Keratinocyte (primary cell): ENCODE measurements around the gene ABL2. TPM values are rescaled to one million over a fixed set of nuclear protein-coding genes. Genes with fewer than 3 reads are reported as not detected.

ENCODE experiments used
- DNase-seq: peaks from one replicate; pipeline ENCODE4 v3.0.0-alpha.2; 2011; ENCODE audit warnings: low read depth, missing footprints, low spot score
- FAIRE-seq: peaks from 2 replicates; lab custom pipeline; 2011; peaks lifted over from hg19 to GRCh38; lab: Jason Lieb, UNC
- H2AFZ ChIP-seq: 2 replicates; pipeline ENCODE4 v1.6.0; 2012; ENCODE audit warnings: low read length, control low read depth, inconsistent platforms; ENCODE audit not compliant: control insufficient read depth
- H3K27ac ChIP-seq: 2 replicates; pipeline ENCODE4 v1.5.1; 2011; ENCODE audit warnings: low read length; ENCODE audit not compliant: control insufficient read depth, insufficient read depth
- H3K27me3 ChIP-seq: 3 replicates; pipeline ENCODE4 v1.6.0; 2011; ENCODE audit warnings: low read length; ENCODE audit not compliant: control insufficient read depth, insufficient read depth; ENCODE audit errors: extremely low read depth
- H3K36me3 ChIP-seq, 2 experiments: 2 replicates in 1 of 2; 3 replicates in 1 of 2; pipeline ENCODE4 v1.5.1; 2011; ENCODE audit warnings: low read length in 2 of 2, mild to moderate bottlenecking in 1 of 2; ENCODE audit not compliant: control insufficient read depth in 2 of 2, insufficient read depth in 2 of 2; ENCODE audit errors: extremely low read depth in 1 of 2
- H3K4me1 ChIP-seq: 3 replicates; pipeline ENCODE4 v1.5.1; 2011; ENCODE audit warnings: low read length; ENCODE audit not compliant: control insufficient read depth, insufficient read depth; ENCODE audit errors: extremely low read depth
- H3K4me2 ChIP-seq: 3 replicates; pipeline ENCODE4 v1.6.0; 2011; ENCODE audit warnings: low read depth, low read length; ENCODE audit not compliant: control insufficient read depth, insufficient read depth; ENCODE audit errors: extremely low read depth
- H3K4me3 ChIP-seq, 3 experiments: fragments of 200-600 bp in 1 of 3; sonication (generic) in 1 of 3; 2 replicates in 2 of 3; 3 replicates in 1 of 3; pipeline ENCODE4 v1.5.1; 2011 to 2016; ENCODE audit warnings: low read length in 3 of 3, mild to moderate bottlenecking in 3 of 3, control low read depth in 2 of 3, inconsistent platforms in 1 of 3, low read depth in 1 of 3, mixed read lengths in 1 of 3, mixed run types in 1 of 3, moderate library complexity in 1 of 3; ENCODE audit not compliant: control insufficient read depth in 2 of 3, insufficient read depth in 2 of 3; ENCODE audit errors: extremely low read depth in 1 of 3
- H3K79me2 ChIP-seq: 2 replicates; pipeline ENCODE4 v1.6.0; 2012; ENCODE audit warnings: low read length; ENCODE audit not compliant: control insufficient read depth, insufficient read depth
- H3K9ac ChIP-seq: 3 replicates; pipeline ENCODE4 v1.6.0; 2011; ENCODE audit warnings: low read length; ENCODE audit not compliant: control insufficient read depth, insufficient read depth; ENCODE audit errors: extremely low read depth
- H3K9me1 ChIP-seq: 3 replicates; pipeline ENCODE4 v1.6.0; 2011; ENCODE audit warnings: low read length; ENCODE audit not compliant: control insufficient read depth, insufficient read depth; ENCODE audit errors: extremely low read depth
- H3K9me3 ChIP-seq: 2 replicates; pipeline ENCODE4 v1.5.1; 2012; ENCODE audit warnings: low read depth, low read length; ENCODE audit not compliant: control insufficient read depth
- H4K20me1 ChIP-seq: 3 replicates; pipeline ENCODE4 v1.6.0; 2011; ENCODE audit warnings: low read length; ENCODE audit not compliant: control insufficient read depth, insufficient read depth; ENCODE audit errors: extremely low read depth
- EZH2 ChIP-seq: IDR thresholded peaks from one replicate; pipeline ENCODE4 v1.6.1; 2012; ENCODE audit warnings: inconsistent platforms, mild to moderate bottlenecking, low read length, moderate library complexity
- dilution Hi-C: fragments of 300-500 bp; cut with MboI; formaldehyde crosslinking; loops from one replicate; pipeline ENCODE4 v1.7.0; 2020; ENCODE audit warnings: low sequenced_read_pairs; ENCODE audit not compliant: extremely low pct_ligation_motif_present
- polyA plus RNA-seq, 5 experiments: library from polyadenylated mRNA; depleted of rRNA in 3 of 5; stranded (reverse) in 3 of 5; stranded (forward) in 1 of 5; unstranded in 1 of 5; fragments of >200 nt; gene quantifications; 1 replicate in 1 of 5; 2 replicates in 3 of 5; 3 replicates in 1 of 5; pipeline versions ENCODE4 v1.2.1 to v1.2.3, GENCODE V29; 2011 to 2012; ENCODE audit warnings: missing spikeins in 2 of 5, low read depth in 1 of 5, low replicate concordance in 1 of 5
- TF ChIP-seq, protein P1 (sequence below), 3 experiments: IDR thresholded peaks in 1 of 3; conservative IDR thresholded peaks in 1 of 3; optimal IDR thresholded peaks in 1 of 3; 2 replicates in 2 of 3; 3 replicates in 1 of 3; pipeline versions ENCODE3 to v1.5.1; 2011; ENCODE audit warnings: low read length in 3 of 3, mild to moderate bottlenecking in 3 of 3, moderate library complexity in 2 of 3, control low read depth in 1 of 3, inconsistent platforms in 1 of 3; ENCODE audit not compliant: insufficient read depth in 2 of 3; ENCODE audit errors: extremely low read depth in 1 of 3

Gene ABL2
- polyA plus RNA-seq, 1 donor (not counting 4 experiments of a cell fraction or from before 2014, with no cell fraction given): 37.6 TPM

DNA sequence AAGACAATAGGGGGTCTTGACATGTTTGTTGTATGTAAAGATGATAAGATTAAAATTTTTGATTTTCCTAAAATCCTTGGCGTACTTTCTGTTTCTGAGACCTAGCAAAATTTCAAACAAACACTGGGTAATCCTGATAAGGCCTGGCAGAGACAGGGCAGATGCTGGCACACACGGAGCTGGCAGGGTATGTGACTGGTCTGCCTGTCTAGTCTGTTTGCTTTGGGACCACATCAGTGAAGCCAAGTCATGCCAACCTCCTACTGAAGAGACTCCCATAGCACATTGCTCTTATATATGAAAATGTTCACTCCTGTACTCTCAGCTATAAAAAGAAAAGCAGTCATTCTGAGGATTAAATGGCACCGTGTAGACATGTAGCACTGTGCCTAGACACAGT, 133.6 kb downstream of the ABL2 start:
- Histone ChIP-seq H3K9me3 (no peaks in the 10 kb centered on the region), H2AFZ (no peak overlapping the region), H3K9me1 (no peaks in the 10 kb centered on the region), H3K27me3 (no peaks in the 10 kb centered on the region), H3K4me2 (no peak overlapping the region), H3K79me2 (peaks cover 1% of the 10 kb centered on the region), H3K36me3 (peaks cover 58 to 62% of the 10 kb centered on the region in 2 experiments), H4K20me1 (no peaks in the 10 kb centered on the region), H3K4me3 (no peak overlapping the region), H3K27ac (no peak overlapping the region), H3K4me1 (no peaks in the 10 kb centered on the region), H3K9ac (no peak overlapping the region)
- DNase-seq: no peak
- FAIRE-seq: no peak
- dilution Hi-C loops: no loop called here
- TF ChIP-seq, protein P1, sequence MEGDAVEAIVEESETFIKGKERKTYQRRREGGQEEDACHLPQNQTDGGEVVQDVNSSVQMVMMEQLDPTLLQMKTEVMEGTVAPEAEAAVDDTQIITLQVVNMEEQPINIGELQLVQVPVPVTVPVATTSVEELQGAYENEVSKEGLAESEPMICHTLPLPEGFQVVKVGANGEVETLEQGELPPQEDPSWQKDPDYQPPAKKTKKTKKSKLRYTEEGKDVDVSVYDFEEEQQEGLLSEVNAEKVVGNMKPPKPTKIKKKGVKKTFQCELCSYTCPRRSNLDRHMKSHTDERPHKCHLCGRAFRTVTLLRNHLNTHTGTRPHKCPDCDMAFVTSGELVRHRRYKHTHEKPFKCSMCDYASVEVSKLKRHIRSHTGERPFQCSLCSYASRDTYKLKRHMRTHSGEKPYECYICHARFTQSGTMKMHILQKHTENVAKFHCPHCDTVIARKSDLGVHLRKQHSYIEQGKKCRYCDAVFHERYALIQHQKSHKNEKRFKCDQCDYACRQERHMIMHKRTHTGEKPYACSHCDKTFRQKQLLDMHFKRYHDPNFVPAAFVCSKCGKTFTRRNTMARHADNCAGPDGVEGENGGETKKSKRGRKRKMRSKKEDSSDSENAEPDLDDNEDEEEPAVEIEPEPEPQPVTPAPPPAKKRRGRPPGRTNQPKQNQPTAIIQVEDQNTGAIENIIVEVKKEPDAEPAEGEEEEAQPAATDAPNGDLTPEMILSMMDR (optimal IDR thresholded peaks at IDR 0.05 in 1 of 3, IDR thresholded peaks at IDR 0.05 in 1 of 3, conservative IDR thresholded peaks at IDR 0.05 in 1 of 3; ENCODE audit: extremely low read depth in 1 of 3, insufficient read depth in 2 of 3, low read length in 3 of 3): no peak
- TF ChIP-seq EZH2: no peak

DNA sequence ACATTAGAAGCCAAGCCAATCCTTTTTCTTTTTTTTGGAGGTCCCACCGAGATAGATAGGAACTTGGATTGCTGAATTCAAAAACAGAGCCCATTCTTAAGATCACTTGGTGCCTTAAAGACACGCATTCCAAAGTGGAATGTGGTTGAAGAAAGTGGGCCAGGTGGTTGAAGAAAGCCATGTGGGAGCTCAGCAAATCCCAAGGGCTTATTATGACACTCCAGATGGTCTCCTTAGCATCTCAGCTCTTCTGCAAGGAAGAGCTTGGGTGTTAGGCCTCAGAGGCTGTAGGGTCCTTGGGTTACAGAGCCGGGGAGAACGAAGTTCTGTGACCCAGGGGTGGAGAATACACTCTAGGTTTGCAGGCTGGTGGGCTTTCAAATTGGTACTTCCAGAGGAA, 134.1 kb downstream of the ABL2 start:
- no peak for DNase-seq
- no peak for FAIRE-seq
- Histone ChIP-seq H3K79me2 (peaks cover 1% of the 10 kb centered on the region), H3K9me1 (no peaks in the 10 kb centered on the region), H3K4me3 (no peak overlapping the region), H3K9ac (no peak overlapping the region), H3K36me3 (peaks cover 58 to 59% of the 10 kb centered on the region in 2 experiments), H3K4me1 (no peaks in the 10 kb centered on the region), H3K27me3 (no peaks in the 10 kb centered on the region), H4K20me1 (no peaks in the 10 kb centered on the region), H3K4me2 (no peak overlapping the region), H3K27ac (no peak overlapping the region), H2AFZ (no peak overlapping the region), H3K9me3 (no peaks in the 10 kb centered on the region)
- dilution Hi-C loops: no loop called here
- TF ChIP-seq, protein P1 (optimal IDR thresholded peaks at IDR 0.05 in 1 of 3, IDR thresholded peaks at IDR 0.05 in 1 of 3, conservative IDR thresholded peaks at IDR 0.05 in 1 of 3; ENCODE audit: extremely low read depth in 1 of 3, insufficient read depth in 2 of 3, low read length in 3 of 3): no peak
- no peak for TF ChIP-seq EZH2
